Measurements from ENCODE around the gene AZIN2. TPM values are rescaled to one million over a fixed set of nuclear protein-coding genes. Genes with fewer than 3 reads are reported as not detected.
"Not testable (repeated sequence)": the region's sequence is repeated elsewhere in the genome, so short reads cannot be mapped to it uniquely, and the experiment has no call there.

The AZIN2 gene
- polyA plus RNA-seq, 4 donors, result 6.6 to 8.9 (median 8.4) TPM

- not testable (repeated sequence) for DNase-seq (ENCODE audit: low read depth in 4 of 4, low spot score in 2 of 4)
These were observed 43.7 kb downstream of the AZIN2 start for GRCh38 chr1:33124647-33125046.

GRCh38 chr1:33126411-33127000 is 45.6 kb downstream of the AZIN2 start:
- no peak for DNase-seq (ENCODE audit: low read depth in 4 of 4, low spot score in 2 of 4)

GRCh38 chr1:33127001-33127823 is 46.3 kb downstream of the AZIN2 start:
- DNase-seq (ENCODE audit: low read depth in 4 of 4, low spot score in 2 of 4), result peak; percentile 95 to 99 (median 98)

GRCh38 chr1:33128781-33129180 is 47.8 kb downstream of the AZIN2 start:
- no peak for DNase-seq (ENCODE audit: low read depth in 4 of 4, low spot score in 2 of 4)

- DNase-seq (ENCODE audit: low read depth in 4 of 4, low spot score in 2 of 4), result no peak
These were observed 49.3 kb downstream of the AZIN2 start for GRCh38 chr1:33130297-33130696.

GRCh38 chr1:33131191-33131590 is 50.2 kb downstream of the AZIN2 start:
- no peak for DNase-seq (ENCODE audit: low read depth in 4 of 4, low spot score in 2 of 4)

GRCh38 chr1:33132549-33132948 is 51.6 kb downstream of the AZIN2 start:
- DNase-seq (ENCODE audit: low read depth in 4 of 4, low spot score in 2 of 4), result no peak

- DNase-seq (ENCODE audit: low read depth in 4 of 4, low spot score in 2 of 4), result no peak
These were observed 52.6 kb downstream of the AZIN2 start for GRCh38 chr1:33133478-33134105.

GRCh38 chr1:33136041-33136440 is 55.1 kb downstream of the AZIN2 start:
- not testable (repeated sequence) for DNase-seq (ENCODE audit: low read depth in 4 of 4, low spot score in 2 of 4)

- peak in 1 of 4 donors; percentile 45 for DNase-seq (ENCODE audit: low read depth in 4 of 4, low spot score in 2 of 4)
These were observed 56.8 kb downstream of the AZIN2 start for GRCh38 chr1:33137800-33138199.

GRCh38 chr1:33140153-33141149 is 59.5 kb downstream of the AZIN2 start:
- no peak for DNase-seq (ENCODE audit: low read depth in 4 of 4, low spot score in 2 of 4)

- DNase-seq (ENCODE audit: low read depth in 4 of 4, low spot score in 2 of 4), result no peak
These were observed 60.3 kb downstream of the AZIN2 start for GRCh38 chr1:33141216-33141615.

- no peak for DNase-seq (ENCODE audit: low read depth in 4 of 4, low spot score in 2 of 4)
These were observed 60.8 kb downstream of the AZIN2 start for GRCh38 chr1:33141781-33142180.

GRCh38 chr1:33142483-33143064 is 61.6 kb downstream of the AZIN2 start:
- DNase-seq (ENCODE audit: low read depth in 4 of 4, low spot score in 2 of 4), result no peak

- DNase-seq (ENCODE audit: low read depth in 4 of 4, low spot score in 2 of 4), result no peak
These were observed 62.2 kb downstream of the AZIN2 start for GRCh38 chr1:33143176-33143575.

- DNase-seq (ENCODE audit: low read depth in 4 of 4, low spot score in 2 of 4), result no peak
These were observed 62.7 kb downstream of the AZIN2 start for GRCh38 chr1:33143698-33144097.

GRCh38 chr1:33146003-33146402 is 65.0 kb downstream of the AZIN2 start:
- no peak for DNase-seq (ENCODE audit: low read depth in 4 of 4, low spot score in 2 of 4)

GRCh38 chr1:33147275-33147996 is 66.5 kb downstream of the AZIN2 start:
- no peak for DNase-seq (ENCODE audit: low read depth in 4 of 4, low spot score in 2 of 4)

GRCh38 chr1:33147997-33148314 is 67.0 kb downstream of the AZIN2 start:
- no peak for DNase-seq (ENCODE audit: low read depth in 4 of 4, low spot score in 2 of 4)

GRCh38 chr1:33148615-33149014 is 67.7 kb downstream of the AZIN2 start:
- DNase-seq (ENCODE audit: low read depth in 4 of 4, low spot score in 2 of 4), result no peak
